Fibroblast of lung (primary cell): ENCODE measurements around the gene SLC35F3.

Source experiments
- EZH2 ChIP-seq: IDR thresholded peaks from 2 replicates; pipeline ENCODE4 v1.5.1; 2012; ENCODE audit warnings: low read length, control low read depth, mild to moderate bottlenecking; ENCODE audit errors: missing control alignments
- TF ChIP-seq, protein P1 (sequence below), 2 donors: IDR thresholded peaks in 1 of 2; conservative IDR thresholded peaks in 1 of 2; 1 replicate in 1 of 2; 2 replicates in 1 of 2; pipeline ENCODE4 v1.5.1; 2011 to 2012; ENCODE audit warnings: low read length in 2 of 2, control low read depth in 1 of 2, inconsistent platforms in 1 of 2, low read depth in 1 of 2, mild to moderate bottlenecking in 1 of 2

DNA sequence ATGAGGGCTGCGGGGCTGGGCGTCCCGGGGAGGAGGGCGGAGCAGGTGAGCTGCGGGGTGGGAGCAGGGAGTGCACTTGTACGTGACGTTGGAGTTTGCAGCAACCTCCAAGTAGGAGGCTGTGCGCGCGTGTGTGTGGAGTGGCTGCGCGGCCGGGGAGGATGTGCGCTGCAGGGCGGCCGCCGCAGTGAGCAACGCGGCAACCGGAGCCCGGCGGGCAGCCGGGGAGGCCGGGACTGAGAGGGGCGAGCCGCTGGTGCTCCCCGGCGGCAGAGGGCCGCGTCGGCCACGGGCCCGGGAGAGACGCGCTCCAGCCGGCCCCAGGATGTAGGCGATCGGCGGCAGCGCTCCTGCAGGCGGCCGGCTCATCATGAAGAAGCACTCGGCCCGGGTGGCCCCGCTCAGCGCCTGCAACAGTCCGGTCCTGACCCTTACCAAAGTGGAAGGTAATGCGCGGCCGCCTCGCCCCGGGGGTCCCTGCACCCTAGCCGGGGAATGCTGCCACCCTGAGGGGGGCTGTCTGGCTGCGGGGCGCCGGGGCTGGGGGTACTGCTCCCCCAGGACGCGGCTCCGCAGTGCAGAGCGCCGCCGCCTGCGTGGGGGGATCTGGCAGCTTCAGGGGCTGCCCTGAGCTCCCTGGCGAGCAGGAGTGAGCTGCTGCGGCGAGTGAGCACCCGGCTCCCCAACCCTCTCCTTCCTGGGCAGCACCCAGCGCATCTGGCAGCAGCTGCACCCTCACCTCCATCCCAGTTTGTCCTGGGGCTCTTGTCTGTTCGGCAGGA lies 309.8 kb downstream of the SLC35F3 start:
- peak; percentile 4 for TF ChIP-seq EZH2
- TF ChIP-seq, protein P1, sequence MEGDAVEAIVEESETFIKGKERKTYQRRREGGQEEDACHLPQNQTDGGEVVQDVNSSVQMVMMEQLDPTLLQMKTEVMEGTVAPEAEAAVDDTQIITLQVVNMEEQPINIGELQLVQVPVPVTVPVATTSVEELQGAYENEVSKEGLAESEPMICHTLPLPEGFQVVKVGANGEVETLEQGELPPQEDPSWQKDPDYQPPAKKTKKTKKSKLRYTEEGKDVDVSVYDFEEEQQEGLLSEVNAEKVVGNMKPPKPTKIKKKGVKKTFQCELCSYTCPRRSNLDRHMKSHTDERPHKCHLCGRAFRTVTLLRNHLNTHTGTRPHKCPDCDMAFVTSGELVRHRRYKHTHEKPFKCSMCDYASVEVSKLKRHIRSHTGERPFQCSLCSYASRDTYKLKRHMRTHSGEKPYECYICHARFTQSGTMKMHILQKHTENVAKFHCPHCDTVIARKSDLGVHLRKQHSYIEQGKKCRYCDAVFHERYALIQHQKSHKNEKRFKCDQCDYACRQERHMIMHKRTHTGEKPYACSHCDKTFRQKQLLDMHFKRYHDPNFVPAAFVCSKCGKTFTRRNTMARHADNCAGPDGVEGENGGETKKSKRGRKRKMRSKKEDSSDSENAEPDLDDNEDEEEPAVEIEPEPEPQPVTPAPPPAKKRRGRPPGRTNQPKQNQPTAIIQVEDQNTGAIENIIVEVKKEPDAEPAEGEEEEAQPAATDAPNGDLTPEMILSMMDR (conservative IDR thresholded peaks at IDR 0.05 in 1 of 2, IDR thresholded peaks at IDR 0.05 in 1 of 2; ENCODE audit: low read depth in 1 of 2, low read length in 2 of 2) = no peak
